Peyer's patch (tissue), 4 donors: Measurements from ENCODE around the gene MYO9B. TPM values are rescaled to one million over a fixed set of nuclear protein-coding genes. Genes with fewer than 3 reads are reported as not detected.

Experiments
- DNase-seq, 3 donors: peaks; one replicate each; pipeline ENCODE4 v3.0.0-alpha.2; 2017 to 2019
- H3K27ac ChIP-seq, 4 donors: fragments of 200-600 bp; sonication (generic); one replicate each; pipeline ENCODE4 v1.5.1; 2016 to 2019
- H3K27me3 ChIP-seq, 2 donors: fragments of 200-600 bp; sonication (generic); one replicate each; pipeline ENCODE4 v1.5.1; 2019
- H3K36me3 ChIP-seq, 3 donors: fragments of 200-600 bp; sonication (generic); one replicate each; pipeline ENCODE4 v1.5.1; 2016 to 2019
- H3K4me1 ChIP-seq, 4 donors: fragments of 200-600 bp; sonication (generic); one replicate each; pipeline ENCODE4 v1.5.1; 2016 to 2019
- H3K4me3 ChIP-seq, 4 donors: fragments of 200-600 bp; sonication (generic); 1 replicate in 3 of 4; 2 replicates in 1 of 4; pipeline ENCODE4 v1.5.1; 2016 to 2019; ENCODE audit warnings: mild to moderate bottlenecking in 1 of 4
- H3K9me3 ChIP-seq, 4 donors: fragments of 200-600 bp; sonication (generic); one replicate each; pipeline ENCODE4 v1.5.1; 2016 to 2019; ENCODE audit warnings: mild to moderate bottlenecking in 1 of 4
- POLR2A ChIP-seq, 2 donors: fragments of 450-650 bp; IDR thresholded peaks; one replicate each; pipeline ENCODE4 v1.5.1; 2017; ENCODE audit warnings: antibody characterized with exemption in 2 of 2, mild to moderate bottlenecking in 2 of 2, moderate library complexity in 2 of 2
- total RNA-seq, 4 donors: library from RNA; depleted of rRNA; stranded (reverse); fragments of >200 nt; gene quantifications; one replicate each; pipeline ENCODE4 v1.1.0, GENCODE V29; 2016
- TF ChIP-seq, protein P1 (sequence below), 6 experiments: fragments of 450-650 bp in 4 of 6; fragments of 200-600 bp in 2 of 6; sonication (generic) in 1 of 6; IDR thresholded peaks; one replicate each; pipeline ENCODE4 v1.5.1; 2017 to 2019; ENCODE audit warnings: antibody characterized with exemption in 6 of 6, mild to moderate bottlenecking in 3 of 6, moderate library complexity in 1 of 6

MYO9B gene
- total RNA-seq, 4 donors from 2014 or later: 65.3 to 578 (median 143) TPM

DNA sequence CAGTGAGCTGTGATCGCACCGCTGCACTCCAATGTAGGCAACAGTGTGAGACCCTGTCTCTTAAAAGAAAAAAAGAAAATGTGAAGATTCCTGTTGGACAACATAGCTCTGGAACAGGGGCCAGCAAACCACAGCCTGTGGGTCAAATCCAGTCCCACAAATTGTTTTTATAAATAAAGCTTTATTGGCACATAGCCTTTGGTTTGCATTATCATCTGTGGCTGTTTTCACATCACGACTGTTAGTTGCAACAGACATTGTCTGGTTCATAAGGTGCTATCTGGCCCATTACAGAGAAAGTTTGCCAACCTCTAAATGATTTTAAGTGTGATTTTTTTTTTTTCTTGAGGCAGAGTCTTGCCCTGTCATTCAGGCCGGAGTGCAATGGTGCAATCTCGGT is 90.1 kb downstream of the MYO9B start:
- no peaks in the 10 kb centered on the region for H3K9me3 ChIP-seq
- no peak for DNase-seq
- no peak overlapping the region for H3K4me3 ChIP-seq
- no peaks in the 10 kb centered on the region for H3K27me3 ChIP-seq
- H3K36me3 ChIP-seq: peaks cover 0 to 96% (median 0%) of the 10 kb centered on the region in 3 donors
- H3K27ac ChIP-seq: no peak overlapping the region
- H3K4me1 ChIP-seq: no peaks in the 10 kb centered on the region
- TF ChIP-seq, protein P1, sequence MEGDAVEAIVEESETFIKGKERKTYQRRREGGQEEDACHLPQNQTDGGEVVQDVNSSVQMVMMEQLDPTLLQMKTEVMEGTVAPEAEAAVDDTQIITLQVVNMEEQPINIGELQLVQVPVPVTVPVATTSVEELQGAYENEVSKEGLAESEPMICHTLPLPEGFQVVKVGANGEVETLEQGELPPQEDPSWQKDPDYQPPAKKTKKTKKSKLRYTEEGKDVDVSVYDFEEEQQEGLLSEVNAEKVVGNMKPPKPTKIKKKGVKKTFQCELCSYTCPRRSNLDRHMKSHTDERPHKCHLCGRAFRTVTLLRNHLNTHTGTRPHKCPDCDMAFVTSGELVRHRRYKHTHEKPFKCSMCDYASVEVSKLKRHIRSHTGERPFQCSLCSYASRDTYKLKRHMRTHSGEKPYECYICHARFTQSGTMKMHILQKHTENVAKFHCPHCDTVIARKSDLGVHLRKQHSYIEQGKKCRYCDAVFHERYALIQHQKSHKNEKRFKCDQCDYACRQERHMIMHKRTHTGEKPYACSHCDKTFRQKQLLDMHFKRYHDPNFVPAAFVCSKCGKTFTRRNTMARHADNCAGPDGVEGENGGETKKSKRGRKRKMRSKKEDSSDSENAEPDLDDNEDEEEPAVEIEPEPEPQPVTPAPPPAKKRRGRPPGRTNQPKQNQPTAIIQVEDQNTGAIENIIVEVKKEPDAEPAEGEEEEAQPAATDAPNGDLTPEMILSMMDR (IDR thresholded peaks at IDR 0.05): no peak
- no peak for TF ChIP-seq POLR2A (IDR thresholded peaks at IDR 0.05)

DNA sequence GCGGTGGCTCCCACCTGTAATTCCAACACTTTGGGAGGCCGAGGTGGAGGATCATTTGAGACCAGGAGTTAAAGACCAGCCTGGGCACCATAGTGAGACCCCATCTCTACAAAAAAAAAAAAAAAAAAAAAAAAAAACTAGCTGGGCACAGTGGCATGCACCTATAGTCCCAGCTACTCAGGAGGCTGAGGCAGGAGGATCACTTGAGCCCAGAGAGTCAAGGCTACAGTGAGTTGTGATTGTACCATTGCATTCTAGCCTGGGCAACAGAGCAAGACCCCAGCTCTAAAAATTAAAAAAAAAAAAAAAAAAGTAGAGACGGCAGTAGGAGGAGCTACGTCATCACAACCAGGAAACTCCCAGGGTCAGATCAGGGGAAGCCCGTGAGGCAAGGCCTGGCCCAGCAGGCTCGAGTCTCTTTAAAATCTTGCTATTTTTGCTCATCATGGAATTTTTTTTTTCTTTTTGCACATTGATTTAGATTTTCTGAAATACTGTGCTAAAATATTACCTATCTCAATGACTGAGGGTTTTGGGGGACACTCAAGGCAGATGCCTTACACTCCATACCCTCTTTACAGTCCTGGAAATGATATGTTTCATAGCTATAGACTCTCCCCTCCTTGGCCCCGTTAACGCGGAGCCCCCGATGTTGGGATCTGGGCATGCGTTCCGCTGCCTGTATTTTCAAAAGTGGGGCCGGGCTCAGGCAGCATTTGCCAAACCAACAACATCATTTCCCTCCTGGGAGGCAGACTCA is 95.1 kb downstream of the MYO9B start:
- TF ChIP-seq, protein P1 (IDR thresholded peaks at IDR 0.05): no peak
- no peak for TF ChIP-seq POLR2A (IDR thresholded peaks at IDR 0.05)
- DNase-seq: no peak
- Histone ChIP-seq H3K27ac (no peak overlapping the region), H3K36me3 (peaks cover 0 to 96% (median 0%) of the 10 kb centered on the region in 3 donors), H3K27me3 (no peaks in the 10 kb centered on the region), H3K4me3 (no peak overlapping the region), H3K4me1 (no peaks in the 10 kb centered on the region), H3K9me3 (no peaks in the 10 kb centered on the region)

GRCh38 chr19:17171874-17172273 is 96.3 kb downstream of the MYO9B start:
- TF ChIP-seq, protein P1 (IDR thresholded peaks at IDR 0.05): no peak
- TF ChIP-seq POLR2A (IDR thresholded peaks at IDR 0.05): no peak
- Histone ChIP-seq H3K4me3 (no peak overlapping the region), H3K36me3 (peaks cover 0 to 96% (median 0%) of the 10 kb centered on the region in 3 donors), H3K27ac (no peak overlapping the region), H3K27me3 (no peaks in the 10 kb centered on the region), H3K4me1 (no peaks in the 10 kb centered on the region), H3K9me3 (no peaks in the 10 kb centered on the region)
- DNase-seq: no peak

- no peaks in the 10 kb centered on the region for H3K9me3 ChIP-seq
- H3K36me3 ChIP-seq: peaks cover 0 to 97% (median 0%) of the 10 kb centered on the region in 3 donors
- no peak overlapping the region for H3K27ac ChIP-seq
- DNase-seq: no peak
- no peaks in the 10 kb centered on the region for H3K27me3 ChIP-seq
- TF ChIP-seq POLR2A (IDR thresholded peaks at IDR 0.05): no peak
- TF ChIP-seq, protein P1 (IDR thresholded peaks at IDR 0.05): no peak
- H3K4me1 ChIP-seq: no peaks in the 10 kb centered on the region
- no peak overlapping the region for H3K4me3 ChIP-seq
Measured at GRCh38 chr19:17172624-17173345, 97.2 kb downstream of the MYO9B start.

GRCh38 chr19:17178291-17178690 is 102.7 kb downstream of the MYO9B start:
- Histone ChIP-seq H3K4me3 (no peak overlapping the region), H3K9me3 (no peaks in the 10 kb centered on the region), H3K27ac (no peak overlapping the region), H3K4me1 (peaks cover 0 to 3% (median 0%) of the 10 kb centered on the region in 4 donors), H3K27me3 (no peaks in the 10 kb centered on the region), H3K36me3 (peaks cover 0 to 84% (median 0%) of the 10 kb centered on the region in 3 donors)
- TF ChIP-seq, protein P1 (IDR thresholded peaks at IDR 0.05): no peak
- no peak for TF ChIP-seq POLR2A (IDR thresholded peaks at IDR 0.05)
- no peak for DNase-seq
